COLO829 (cell line): Measurements from ENCODE around the gene EIF4A3.

Experiments
- DNase-seq: peaks from one replicate; pipeline ENCODE4 v3.0.0; 2012; ENCODE audit warnings: low spot score

Gene EIF4A3

GRCh38 chr17:80147035-80147822 is at the start of gene EIF4A3:
TSS of gene EIF4A3 (minus strand) at chr17:80147128. CDS start at chr17:80146961, 167 bp downstream.
- DNase-seq, result peak; percentile 99

- no peak for DNase-seq
Measured at GRCh38 chr17:80196652-80197051, 49.7 kb upstream of the EIF4A3 start.

- no peak for DNase-seq
Measured at GRCh38 chr17:80195671-80196529, 49.0 kb upstream of the EIF4A3 start.

- DNase-seq, result no peak
Measured at GRCh38 chr17:80195141-80195540, 48.2 kb upstream of the EIF4A3 start.

- peak; percentile 77 for DNase-seq
Measured at GRCh38 chr17:80191865-80192661, 45.1 kb upstream of the EIF4A3 start.

GRCh38 chr17:80191192-80191591 is 44.3 kb upstream of the EIF4A3 start:
- no peak for DNase-seq

GRCh38 chr17:80190716-80191115 is 43.8 kb upstream of the EIF4A3 start:
- DNase-seq, result no peak

GRCh38 chr17:80189611-80190010 is 42.7 kb upstream of the EIF4A3 start:
- DNase-seq, result no peak

GRCh38 chr17:80187515-80187941 is 40.6 kb upstream of the EIF4A3 start:
- DNase-seq, result no peak

- DNase-seq, result no peak
Measured at GRCh38 chr17:80187090-80187489, 40.2 kb upstream of the EIF4A3 start.

- no peak for DNase-seq
Measured at GRCh38 chr17:80185968-80186367, 39.0 kb upstream of the EIF4A3 start.

- no peak for DNase-seq
Measured at GRCh38 chr17:80184423-80184714, 37.4 kb upstream of the EIF4A3 start.

- DNase-seq, result no peak
Measured at GRCh38 chr17:80183581-80184422, 36.9 kb upstream of the EIF4A3 start.

- DNase-seq, result no peak
Measured at GRCh38 chr17:80182845-80183223, 35.9 kb upstream of the EIF4A3 start.

GRCh38 chr17:80182118-80182844 is 35.4 kb upstream of the EIF4A3 start:
- no peak for DNase-seq

- DNase-seq, result no peak
Measured at GRCh38 chr17:80181431-80181830, 34.5 kb upstream of the EIF4A3 start.

- DNase-seq, result no peak
Measured at GRCh38 chr17:80180192-80180591, 33.3 kb upstream of the EIF4A3 start.

- no peak for DNase-seq
Measured at GRCh38 chr17:80177986-80178595, 31.2 kb upstream of the EIF4A3 start.

GRCh38 chr17:80176757-80177156 is 29.8 kb upstream of the EIF4A3 start:
- no peak for DNase-seq

GRCh38 chr17:80173916-80174315 is 27.0 kb upstream of the EIF4A3 start:
- no peak for DNase-seq
